C4-2B (cell line): ENCODE measurements around the gene ASB18.

Source experiments
- H3K27ac ChIP-seq: fragments of 450-650 bp; 2 replicates; pipeline ENCODE4 v1.5.1; 2017
- ZFX ChIP-seq: fragments of 450-650 bp; IDR thresholded peaks from 2 replicates; pipeline ENCODE4 v1.6.1; 2017
- TF ChIP-seq, protein P1 (sequence below): fragments of 450-650 bp; conservative IDR thresholded peaks from 2 replicates; pipeline ENCODE4 v1.5.1; 2017; ENCODE audit warnings: mild to moderate bottlenecking

The ASB18 gene, protein sequence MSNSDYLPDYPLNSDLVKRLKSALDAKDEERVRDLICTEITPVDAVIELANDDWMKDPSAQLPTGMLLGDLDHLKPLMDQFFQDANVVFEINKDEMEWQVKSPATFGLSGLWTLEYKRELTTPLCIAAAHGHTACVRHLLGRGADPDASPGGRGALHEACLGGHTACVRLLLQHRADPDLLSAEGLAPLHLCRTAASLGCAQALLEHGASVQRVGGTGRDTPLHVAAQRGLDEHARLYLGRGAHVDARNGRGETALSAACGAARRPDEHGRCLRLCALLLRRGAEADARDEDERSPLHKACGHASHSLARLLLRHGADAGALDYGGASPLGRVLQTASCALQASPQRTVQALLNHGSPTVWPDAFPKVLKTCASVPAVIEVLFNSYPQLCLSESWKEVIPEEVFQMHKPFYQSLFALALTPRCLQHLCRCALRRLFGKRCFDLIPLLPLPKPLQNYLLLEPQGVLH

DNA sequence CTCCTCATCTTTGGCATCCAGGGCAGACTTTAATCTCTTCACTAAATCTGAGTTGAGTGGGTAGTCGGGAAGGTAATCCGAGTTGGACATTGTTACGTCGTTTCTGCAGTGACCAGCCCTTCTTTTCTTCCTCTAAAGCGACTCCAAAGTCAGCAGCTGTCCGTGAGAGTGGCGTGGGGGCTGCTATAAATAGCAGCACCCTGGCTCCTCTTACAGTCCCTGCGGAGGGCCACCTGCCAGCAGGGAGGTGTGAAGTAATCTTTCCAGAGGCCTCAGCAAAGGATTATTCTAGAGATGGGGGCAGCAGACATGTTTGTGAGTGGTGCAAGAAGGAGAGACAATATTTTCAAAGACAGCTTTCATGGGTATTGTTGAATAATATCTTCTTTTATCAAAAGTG, at the start of gene ASB18:
ASB18 (minus strand) TSS at position 151 of the 400 bp plus-strand sequence; CDS start at position 90, 61 bp downstream.
- no peak for TF ChIP-seq ZFX
- TF ChIP-seq, protein P1, sequence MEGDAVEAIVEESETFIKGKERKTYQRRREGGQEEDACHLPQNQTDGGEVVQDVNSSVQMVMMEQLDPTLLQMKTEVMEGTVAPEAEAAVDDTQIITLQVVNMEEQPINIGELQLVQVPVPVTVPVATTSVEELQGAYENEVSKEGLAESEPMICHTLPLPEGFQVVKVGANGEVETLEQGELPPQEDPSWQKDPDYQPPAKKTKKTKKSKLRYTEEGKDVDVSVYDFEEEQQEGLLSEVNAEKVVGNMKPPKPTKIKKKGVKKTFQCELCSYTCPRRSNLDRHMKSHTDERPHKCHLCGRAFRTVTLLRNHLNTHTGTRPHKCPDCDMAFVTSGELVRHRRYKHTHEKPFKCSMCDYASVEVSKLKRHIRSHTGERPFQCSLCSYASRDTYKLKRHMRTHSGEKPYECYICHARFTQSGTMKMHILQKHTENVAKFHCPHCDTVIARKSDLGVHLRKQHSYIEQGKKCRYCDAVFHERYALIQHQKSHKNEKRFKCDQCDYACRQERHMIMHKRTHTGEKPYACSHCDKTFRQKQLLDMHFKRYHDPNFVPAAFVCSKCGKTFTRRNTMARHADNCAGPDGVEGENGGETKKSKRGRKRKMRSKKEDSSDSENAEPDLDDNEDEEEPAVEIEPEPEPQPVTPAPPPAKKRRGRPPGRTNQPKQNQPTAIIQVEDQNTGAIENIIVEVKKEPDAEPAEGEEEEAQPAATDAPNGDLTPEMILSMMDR, result no peak
- no peak within 1 kb of the TSS for H3K27ac ChIP-seq

DNA sequence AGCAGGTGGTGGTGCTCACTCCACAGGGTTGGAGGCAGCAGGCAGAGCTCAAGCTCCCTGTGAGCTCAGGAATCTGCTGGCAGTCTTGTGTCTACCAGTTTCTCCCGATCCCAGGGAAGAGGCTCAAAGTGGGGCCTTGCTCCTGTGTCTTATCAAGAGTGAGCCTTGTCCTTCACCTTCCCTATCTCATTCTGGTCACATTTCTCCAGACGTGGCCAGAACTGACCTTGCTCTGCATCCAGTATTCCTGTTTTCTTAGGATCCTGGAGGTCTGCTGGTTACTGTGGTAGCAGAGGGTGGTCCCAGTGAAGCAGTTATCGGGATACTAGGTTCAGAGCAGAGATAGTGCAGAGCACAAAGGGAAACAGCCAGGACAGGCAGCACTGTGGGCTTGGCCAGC, 47.1 kb upstream of the ASB18 start:
- no peak overlapping the region for H3K27ac ChIP-seq
- no peak for TF ChIP-seq ZFX
- TF ChIP-seq, protein P1, result no peak

DNA sequence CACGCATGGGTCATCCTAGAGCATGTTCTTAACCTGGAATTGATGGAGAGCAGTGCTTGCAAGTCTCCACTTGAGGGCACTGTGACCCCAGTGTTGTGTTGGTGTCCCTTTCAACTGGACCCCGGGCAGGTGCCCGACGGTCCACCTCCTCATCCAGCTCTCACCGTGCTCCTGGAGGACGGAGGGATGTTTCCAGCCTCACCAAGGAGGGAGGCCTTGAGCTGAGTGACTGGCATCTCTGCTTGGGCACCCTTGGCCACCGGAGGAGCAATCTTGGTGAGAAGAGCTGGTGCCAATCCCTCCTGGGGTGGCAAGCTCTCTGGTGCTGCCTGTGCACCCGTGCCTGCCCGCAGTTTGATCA, 45.4 kb upstream of the ASB18 start:
- no peak overlapping the region for H3K27ac ChIP-seq
- no peak for TF ChIP-seq ZFX
- TF ChIP-seq, protein P1, result peak; percentile 76

DNA sequence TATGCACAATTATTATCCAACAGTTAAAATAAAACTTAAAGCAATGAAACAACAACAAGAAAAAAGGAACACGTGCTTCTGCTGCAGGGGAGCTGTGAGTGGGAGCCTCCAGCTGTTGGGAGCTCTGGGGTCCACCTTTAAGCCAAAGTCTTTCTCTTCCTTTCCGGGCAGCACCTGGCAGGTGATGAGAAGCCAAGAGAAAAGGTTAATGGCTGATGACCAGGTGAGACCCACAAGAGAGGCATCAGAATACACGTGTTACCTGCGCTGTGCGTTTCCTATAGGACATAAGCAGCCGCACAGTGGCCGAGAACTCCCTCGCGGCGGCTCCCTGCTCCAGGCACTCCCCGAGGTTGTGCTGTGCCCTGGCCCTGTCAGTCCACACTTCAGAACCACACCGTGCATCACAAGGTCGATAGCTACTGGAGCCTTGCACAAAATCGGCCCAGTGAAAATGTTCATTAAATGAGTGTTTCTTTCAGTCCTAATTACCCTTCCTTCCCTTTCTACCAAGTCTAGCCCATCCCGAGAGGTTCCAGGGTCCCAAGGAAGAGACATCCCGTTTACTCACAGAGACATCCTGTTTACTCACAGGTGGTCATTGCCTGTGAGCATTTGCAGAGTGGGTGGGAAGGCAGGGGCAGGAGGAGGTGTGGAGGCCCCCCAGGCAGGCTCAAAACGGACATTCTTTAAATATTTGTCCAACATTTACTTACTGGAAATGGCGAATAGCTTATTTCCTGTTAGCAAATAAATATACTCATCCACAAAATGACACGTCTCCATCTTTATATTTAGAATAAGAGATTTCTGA, 44.9 kb upstream of the ASB18 start:
- H3K27ac ChIP-seq, result no peak overlapping the region
- TF ChIP-seq, protein P1, result no peak
- TF ChIP-seq ZFX, result no peak

DNA sequence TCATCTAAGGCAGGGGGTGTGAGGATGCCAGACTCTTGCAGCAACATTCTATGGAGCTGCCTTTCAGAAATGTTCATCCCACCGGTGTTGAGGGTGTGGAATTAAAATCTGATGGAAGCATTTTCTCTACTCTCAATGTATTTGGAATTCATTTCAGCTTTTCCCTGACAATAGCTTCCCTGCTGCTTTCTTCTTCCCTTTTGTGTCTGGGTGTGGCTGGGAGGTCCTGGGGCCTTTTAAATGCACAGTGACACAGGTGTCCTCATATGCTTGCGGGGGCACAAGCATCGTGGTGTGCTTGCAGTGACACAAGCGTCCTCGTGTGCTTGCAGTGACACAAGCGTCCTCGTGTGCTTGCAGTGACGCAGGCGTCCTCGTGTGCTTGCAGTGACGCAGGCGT, 43.4 kb upstream of the ASB18 start:
- no peak for TF ChIP-seq ZFX
- TF ChIP-seq, protein P1, result no peak
- no peak overlapping the region for H3K27ac ChIP-seq

DNA sequence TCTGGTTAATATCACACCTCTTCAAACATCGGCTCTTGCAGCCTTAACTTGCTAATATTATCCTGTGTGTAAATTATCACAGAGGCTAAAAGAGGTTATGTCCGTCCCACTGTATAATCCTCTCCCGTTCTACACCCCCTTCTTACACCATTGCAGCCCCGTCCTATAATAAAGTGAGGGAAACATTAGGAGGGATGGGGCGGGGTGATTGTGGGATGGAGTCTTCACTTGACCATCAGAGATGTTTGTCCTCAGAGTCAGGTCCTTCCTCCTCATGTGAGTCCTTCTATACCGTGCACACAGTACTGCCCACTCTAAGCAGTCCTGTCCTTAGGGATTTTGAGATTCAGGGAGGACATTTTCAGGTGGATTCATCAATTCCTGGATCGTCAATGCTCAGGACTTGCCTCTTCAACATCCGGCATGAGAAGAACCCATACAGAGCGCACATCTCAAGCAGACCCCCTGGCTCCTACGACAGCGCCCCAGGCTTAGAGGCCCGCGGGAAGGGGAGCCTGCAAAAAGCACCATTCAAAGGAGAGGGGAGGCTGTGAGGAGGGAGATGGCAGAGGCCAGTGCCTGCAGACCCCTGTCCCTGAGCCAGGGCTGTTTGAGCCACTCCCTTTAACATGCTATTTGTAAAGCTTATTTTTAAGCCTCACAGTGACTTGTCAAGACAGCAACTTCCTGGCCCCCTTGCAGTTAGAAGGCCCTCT, 42.8 kb upstream of the ASB18 start:
- no peak overlapping the region for H3K27ac ChIP-seq
- TF ChIP-seq, protein P1, result no peak
- no peak for TF ChIP-seq ZFX
